MV-4-11 (cell line): Measurements from ENCODE around the gene MRPS5.
"Not testable (repeated sequence)": the region's sequence is repeated elsewhere in the genome, so short reads cannot be mapped to it uniquely, and the experiment has no call there.

Experiments used
- DNase-seq: peaks from one replicate; lab custom pipeline; 2025; lab: John Stamatoyannopoulos, UW

Gene MRPS5

DNA sequence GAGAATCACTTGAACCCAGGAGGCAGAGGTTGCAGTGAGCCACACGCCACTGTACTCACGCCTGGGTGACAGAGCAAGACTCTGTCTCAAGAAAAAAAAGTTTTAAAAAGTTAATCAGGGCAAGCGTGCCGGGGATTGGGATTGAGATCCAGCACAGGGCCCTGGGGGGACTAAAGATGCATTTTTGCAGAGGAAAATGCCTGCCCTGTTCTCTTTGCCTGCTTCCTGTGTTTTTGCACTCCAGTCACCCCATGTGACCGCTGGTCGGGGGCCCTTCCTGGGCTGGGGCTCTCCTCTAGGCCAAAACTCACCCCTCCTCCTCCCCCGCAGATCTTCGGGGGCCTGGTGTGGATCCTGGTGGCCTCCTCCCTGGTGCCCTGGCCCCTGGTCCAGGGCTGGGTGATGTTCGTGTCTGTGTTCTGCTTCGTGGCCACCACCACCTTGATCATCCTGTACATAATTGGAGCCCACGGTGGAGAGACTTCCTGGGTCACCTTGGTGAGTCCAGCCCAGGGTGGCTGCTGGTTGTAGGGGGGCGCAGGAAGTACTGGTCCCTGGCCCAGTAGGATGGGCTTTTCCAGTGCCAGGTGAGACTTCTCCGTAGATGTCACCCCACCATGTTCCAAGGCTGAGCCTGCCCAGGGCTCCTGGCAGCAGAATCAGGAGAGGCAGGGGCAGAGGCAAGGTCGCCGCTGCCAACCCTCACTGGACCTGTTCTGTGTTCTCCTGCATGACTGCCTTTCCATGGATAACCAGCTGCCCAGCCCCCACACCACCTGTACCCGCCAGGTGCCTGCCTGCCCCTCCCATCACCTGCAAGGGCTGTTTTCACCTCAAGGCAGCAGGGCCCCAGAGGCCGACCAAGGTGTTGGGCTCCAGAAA, 73.7 kb downstream of the MRPS5 start:
- no peak for DNase-seq

DNA sequence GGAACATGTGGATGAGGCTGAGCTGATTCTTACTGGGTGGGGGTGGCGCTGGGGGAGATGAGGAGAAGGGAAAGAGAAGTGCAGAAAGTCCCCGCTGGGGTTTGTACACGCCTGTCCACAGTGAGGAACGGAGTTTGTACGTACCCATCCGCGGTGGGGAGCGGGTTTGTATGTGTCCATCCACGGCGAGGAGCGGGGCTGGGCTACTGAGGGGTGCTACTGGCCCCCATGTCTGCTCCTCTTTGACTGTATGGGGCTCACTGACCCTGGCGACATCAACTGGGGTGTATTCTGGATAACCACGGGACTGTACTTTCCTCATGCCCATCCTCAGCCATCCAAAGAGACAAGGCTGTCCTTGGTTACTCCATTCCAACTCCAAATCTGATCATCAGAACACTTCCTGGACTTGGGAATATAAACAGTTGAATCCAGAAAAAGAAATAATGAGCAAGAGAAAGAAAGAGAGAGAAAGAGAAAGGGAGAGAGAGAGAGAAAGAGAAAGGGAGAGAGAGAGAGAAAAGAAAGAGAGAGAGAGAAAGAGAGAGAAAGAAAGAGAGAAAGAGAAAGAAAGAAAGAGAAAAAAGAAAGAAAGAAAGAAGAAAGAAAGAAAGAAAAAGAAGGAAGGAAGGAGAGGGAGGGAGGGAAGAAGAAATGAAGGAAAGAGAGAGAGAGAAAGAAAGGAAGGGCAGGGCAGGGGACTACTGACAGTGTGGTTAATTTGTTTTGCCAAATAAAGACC, 75.1 kb downstream of the MRPS5 start:
- DNase-seq: no peak

DNA sequence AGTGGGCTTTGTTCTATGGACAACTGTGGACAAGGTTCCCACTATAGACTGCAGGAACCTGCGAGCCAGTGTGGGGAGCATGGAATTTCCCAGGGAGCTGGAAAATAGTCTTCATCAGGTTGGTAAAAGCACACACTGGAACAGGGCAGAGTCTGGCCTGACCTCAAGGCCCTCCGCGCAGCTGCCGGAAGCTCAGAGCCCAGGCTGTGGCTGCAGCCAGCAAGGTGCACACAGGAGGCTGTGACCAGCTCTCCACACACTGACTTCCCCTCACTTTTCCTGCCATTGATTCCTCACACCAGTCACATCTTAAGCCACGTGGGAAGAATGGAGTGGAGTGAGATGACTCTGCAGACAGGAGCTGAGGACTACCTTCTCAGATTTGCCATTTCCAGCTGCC, 77.0 kb downstream of the MRPS5 start:
- DNase-seq: no peak

DNA sequence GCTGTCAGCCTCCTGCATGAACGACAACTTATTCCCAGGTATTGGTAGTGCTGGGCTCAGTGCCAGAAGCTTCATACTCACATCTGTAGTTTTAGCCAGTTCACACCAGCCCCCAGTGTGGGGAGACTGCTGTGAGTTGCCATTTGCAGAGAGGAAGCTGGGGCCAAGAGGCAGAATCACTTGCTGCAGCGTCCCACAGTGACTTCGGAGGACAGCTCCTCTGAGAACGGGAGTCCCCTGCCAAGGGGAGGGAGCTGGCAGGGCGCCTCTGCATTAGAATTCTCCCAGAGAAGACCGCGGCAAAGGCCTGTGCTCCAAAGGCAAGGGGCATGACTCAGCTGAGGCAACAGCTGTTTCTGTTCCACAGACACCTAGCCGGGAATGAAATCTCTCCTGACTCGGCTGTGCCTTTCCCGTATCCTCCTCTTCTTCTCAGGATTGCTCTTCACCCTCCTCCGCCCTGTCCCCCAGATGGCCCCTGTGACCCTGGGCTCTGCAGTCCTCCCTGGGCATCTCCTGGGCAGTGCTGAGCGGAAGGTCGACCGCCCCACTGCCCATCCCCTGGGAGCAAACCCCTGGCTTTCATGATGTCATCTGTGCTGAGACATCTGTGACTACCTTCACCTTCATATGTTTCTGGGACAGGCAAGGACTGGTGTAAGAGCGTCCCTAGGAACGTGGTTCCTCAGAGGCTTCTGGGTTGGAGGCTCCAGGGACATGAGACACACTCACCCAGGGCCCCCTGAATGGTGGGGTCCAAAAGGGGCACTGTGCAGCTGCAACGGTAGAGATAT, 78.1 kb downstream of the MRPS5 start:
- DNase-seq: no peak

DNA sequence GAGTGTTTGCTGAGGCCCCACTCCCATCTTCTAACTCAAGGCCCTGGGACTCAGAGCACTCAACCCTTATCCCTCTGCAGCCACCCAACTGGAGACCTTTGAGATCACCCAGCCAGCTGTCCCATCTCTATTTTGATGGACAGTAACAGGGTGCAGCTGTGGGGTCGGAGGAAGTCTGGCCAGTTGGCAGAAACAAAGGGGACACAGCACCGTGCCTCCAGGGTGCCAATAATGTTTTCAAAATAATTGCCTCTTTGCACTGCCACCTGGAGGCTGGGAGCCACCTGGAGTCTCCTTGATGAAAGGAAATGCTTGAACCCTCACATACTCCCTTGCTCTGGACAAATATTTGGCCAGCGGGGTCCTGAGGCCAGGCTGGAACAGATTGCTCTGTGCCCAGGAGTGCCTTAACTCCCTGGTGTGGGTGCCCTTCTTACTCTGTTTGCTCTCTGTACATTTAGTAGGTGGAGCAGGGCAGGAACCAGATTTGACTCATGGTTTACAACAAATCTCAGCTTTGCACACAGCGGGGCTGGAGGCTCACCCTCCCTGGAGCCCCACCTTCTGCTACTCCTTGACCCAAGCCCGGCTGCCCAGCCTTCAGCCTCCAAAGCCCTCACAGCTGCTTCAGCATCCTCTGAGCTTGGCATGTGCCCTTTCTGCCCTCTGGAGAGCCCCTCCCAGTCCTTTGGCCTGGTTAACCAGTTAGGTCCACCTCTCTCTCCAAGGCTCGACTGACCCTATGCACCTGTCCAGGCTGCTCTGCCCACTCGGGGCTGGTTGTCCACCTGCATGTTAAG, 78.9 kb downstream of the MRPS5 start:
- DNase-seq: no peak

DNA sequence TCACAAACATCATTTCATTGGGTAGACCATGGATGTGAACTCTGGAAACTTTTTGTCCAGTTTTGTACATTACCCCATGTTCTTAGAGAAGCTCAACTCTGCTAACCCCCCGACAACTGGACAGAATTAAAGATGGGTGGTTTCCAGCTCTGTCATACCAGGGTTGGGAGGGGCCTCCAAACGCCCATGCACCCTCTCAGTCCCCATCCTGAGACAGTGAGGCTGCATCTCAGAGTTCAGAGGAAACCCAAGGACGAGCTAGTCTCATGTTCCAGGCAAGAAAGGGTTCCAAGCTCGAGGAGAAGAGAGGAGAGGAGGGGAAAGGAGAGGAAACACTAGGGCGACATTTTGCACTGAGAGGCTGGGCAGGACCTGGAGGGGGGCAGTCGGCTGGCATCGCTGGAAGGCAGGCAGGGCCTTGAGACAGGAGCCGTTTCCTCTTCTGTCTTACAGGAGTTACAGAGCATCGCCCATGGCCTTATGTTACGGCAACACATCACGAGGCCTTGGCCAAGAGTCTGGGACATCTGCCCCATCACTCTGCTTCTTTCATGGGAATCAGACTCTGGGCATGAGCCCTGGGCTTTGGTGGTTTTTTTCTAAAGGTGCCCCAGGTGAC, 79.7 kb downstream of the MRPS5 start:
- no peak for DNase-seq

DNA sequence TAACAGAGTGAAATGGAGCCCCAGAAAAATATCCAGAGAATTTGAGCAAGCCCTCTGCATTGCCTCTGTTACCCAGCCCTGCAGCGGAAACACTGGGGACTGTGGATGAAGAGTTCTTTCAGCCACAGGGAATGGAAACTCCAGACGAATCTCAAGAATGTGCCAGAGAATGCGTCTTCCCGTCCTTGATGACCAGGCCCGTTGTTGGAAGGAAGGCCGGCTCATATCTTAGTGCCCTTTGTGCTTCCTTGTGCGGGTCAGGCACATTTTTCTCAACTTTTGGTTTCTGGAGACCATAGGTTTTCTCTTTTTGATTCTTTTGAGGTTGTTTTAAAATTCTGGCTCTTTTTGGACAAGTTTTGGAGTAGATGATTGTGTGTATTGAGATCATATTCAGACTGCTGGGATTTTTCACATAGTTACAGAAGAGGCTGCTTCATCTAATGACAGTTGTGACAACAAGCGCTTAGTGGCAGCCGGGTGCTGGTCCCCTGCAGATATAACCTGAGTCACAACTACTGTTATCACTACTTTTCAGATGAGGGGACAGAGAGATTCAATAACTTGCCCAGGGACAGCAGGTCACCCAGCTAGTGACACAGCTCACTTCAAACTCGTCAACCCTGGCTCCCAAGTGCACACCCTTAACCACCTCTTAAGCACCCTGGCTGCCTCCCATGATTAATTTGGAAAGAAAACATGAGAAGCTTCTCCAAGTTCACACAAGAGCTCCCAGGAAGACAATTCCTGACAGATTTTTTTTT, 80.4 kb downstream of the MRPS5 start:
- DNase-seq: no peak

DNA sequence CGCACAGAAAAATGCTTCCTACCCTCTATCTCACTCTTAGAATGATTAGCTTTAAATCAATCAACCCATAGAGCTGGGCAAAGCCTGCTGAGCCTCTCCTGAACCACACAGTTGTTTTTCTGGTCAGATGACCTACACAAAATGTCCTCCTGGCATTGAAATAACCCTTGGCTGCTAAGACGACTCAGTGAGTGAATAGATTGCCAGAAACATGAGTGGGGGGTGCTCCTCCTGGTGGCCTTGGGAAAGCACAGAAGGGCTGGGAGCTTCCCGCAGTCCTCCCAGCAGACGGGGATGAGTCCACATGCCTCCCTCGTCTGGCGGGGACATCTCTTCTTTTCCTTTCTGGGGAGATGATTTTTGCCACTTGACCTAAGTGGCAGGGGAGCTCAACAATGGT, 81.2 kb downstream of the MRPS5 start:
- no peak for DNase-seq

DNA sequence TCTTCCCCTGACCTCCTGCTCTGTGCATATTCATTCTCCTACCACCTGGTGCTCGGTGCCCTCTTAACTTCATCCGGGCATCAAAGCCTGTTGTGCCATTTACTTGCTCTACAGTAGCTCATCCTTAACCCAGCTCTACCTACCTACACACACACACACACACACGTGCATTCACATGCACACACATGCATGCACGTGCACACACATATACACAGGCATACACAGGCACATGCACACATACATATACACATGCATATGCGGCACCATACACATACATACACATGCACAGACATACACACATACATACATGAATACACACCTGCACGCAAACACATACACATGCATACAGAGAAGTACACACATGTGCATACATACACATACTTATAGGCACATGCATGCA, 81.6 kb downstream of the MRPS5 start:
- no peak for DNase-seq

DNA sequence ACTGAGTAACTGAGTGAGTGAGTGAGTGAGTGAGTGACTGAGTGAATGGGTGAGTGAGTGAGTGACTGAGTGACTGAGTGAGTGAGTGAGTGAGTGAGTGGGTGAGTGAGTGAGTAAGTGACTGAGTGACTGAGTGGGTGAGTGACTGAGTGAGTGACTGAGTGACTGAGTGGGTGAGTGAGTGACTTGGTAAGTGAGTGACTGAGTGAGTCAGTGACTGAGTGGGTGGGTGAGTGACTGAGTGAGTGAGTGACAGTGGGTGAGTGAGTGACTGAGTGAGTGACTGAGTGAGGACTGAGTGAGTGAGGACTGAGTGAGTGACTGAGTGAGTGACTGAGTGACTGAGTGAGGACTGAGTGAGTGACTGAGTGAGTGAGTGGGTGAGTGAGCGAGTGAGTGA, 82.2 kb downstream of the MRPS5 start:
- no peak for DNase-seq

DNA sequence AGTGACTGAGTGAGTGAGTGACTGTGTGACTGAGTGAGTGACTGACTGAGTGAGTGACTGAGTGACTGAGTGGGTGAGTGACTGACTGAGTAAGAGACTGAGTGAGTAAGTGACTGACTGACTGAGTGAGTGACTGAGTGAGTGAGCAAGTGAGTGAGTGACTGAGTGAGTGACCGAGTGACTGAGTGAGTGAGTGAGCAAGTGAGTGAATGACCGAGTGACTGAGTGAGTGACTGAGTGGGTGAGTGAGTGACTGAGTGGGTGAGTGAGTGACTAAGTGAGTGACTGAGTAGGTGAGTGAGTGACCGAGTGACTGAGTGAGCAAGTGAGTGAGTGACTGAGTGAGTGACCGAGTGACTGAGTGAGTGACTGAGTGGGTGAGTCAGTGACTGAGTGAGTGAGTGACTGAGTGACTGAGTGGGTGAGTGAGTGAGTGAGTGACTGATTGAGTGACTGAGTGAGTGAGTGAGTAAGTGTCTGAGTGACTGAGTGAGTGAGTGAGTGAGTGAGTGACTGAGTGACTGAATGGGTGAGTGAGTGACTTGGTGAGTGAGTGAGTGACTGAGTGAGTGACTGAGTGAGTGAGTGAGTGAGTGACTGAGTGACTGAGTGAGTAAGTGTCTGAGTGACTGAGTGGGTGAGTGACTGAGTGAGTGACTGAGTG, 82.8 kb downstream of the MRPS5 start:
- DNase-seq: no peak

DNA sequence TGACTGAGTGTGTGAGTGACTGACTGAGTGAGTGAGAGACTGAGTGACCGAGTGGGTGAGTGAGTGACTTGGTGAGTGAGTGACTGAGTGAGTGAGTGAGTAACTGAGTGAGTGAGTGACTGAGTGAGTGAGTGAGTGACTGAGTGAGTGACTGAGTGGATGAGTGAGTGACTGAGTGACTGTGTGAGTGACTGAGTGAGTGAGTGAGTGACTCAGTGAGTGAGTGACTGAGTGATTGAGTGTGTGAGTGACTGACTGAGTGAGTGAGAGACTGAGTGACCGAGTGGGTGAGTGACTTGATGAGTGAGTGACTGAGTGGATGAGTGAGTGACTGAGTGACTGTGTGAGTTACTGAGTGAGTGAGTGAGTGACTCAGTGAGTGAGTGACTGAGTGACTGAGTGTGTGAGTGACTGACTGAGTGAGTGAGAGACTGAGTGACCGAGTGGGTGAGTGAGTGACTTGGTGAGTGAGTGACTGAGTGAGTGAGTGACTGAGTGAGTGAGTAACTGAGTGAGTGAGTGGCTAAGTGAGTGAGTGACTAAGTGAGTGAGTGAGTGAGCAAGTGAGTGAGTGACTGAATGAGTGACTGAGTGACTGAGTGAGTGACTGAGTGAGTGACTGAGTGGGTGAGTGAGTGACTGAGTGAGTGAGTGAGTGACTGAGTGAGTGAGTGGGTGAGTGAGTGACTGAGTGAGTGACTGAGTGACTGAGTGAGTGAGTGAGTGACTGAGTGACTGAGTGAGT, 83.6 kb downstream of the MRPS5 start:
- not testable (repeated sequence) for DNase-seq

DNA sequence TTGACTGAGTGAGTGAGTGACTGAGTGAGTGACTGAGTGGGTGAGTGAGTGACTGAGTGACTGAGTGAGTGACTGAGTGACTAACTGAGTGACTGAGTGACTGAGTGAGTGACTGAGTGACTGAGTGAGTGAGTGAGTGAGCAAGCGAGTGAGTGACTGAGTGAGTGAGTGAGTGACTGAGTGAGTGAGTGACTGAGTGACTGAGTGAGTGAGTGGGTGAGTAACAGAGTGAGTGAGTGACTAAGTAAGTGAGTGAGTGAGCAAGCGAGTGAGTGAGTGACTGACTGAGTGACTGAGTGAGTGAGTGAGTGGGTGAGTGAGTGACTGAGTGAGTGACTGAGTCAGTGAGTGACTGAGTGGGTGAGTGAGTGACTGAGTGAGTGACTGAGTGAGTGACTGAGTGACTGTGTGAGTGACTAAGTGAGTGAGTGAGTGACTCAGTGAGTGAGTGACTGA, 84.2 kb downstream of the MRPS5 start:
- DNase-seq: no peak

DNA sequence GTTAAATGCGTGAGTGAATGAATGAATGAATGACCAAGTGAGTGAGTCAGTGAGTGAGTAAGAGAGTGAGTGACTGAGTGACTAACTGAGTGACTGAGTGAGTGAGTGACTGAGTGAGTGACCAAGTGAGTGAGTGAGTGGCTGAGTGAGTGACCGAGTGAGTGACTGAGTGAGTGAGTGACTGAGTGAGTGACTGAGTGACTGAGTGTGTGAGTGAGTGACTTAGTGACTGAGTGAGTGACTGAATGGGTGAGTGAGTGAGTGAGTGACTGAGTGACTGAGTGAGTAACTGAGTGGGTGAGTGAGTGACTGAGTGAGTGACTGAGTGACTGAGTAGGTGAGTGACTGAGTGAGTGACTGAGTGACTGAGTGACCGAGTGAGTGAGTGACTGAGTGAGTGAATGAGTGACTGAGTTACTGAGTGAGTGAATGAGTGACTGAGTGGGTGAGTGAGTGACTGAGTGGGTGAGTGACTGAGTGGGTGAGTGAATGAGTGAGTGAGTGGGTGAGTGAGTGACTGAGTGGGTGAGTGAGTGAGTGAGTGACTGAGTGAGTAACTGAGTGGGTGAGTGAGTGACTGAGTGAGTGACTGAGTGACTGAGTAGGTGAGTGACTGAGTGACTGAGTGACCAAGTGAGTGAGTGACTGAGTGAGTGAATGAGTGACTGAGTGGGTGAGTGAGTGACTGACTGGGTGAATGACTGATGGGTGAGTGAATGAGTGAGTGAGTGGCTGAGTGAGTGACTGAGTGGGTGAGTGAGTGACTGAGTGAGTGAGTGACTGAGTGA, 84.8 kb downstream of the MRPS5 start:
- DNase-seq: no peak
